Liver (tissue), 9 donors: Measurements from ENCODE around the gene PRKCD. TPM values are rescaled to one million over a fixed set of nuclear protein-coding genes. Genes with fewer than 3 reads are reported as not detected.

Experiments
- DNase-seq: peaks from one replicate; pipeline ENCODE4 v3.0.0-alpha.2; 2017; ENCODE audit warnings: low spot score
- H3K27ac ChIP-seq, 2 donors: one replicate each; pipeline ENCODE4 v1.7.0; 2013; ENCODE audit warnings: inconsistent platforms in 2 of 2, low read length in 2 of 2, control low read depth in 1 of 2, low read depth in 1 of 2, mild to moderate bottlenecking in 1 of 2
- H3K27me3 ChIP-seq, 4 donors: one replicate each; pipeline versions ENCODE4 v1.6.1 to v1.7.0; 2013; ENCODE audit warnings: low read length in 3 of 4, inconsistent platforms in 1 of 4, mild to moderate bottlenecking in 1 of 4, moderate library complexity in 1 of 4; ENCODE audit not compliant: control insufficient read depth in 4 of 4, insufficient read depth in 4 of 4
- H3K36me3 ChIP-seq, 4 donors: one replicate each; pipeline versions ENCODE4 v1.6.1 to v1.7.0; 2013; ENCODE audit warnings: low read length in 3 of 4, mild to moderate bottlenecking in 3 of 4, low read depth in 1 of 4, moderate library complexity in 1 of 4; ENCODE audit not compliant: control insufficient read depth in 4 of 4, insufficient read depth in 3 of 4
- H3K4me1 ChIP-seq, 4 donors: one replicate each; pipeline versions ENCODE4 v1.6.1 to v1.7.0; 2013; ENCODE audit warnings: low read length in 3 of 4, mild to moderate bottlenecking in 3 of 4, moderate library complexity in 1 of 4; ENCODE audit not compliant: control insufficient read depth in 4 of 4, insufficient read depth in 4 of 4
- H3K4me3 ChIP-seq, 3 donors: one replicate each; pipeline versions ENCODE4 v1.6.1 to v1.7.0; 2013; ENCODE audit warnings: low read length in 3 of 3, control low read depth in 1 of 3, low read depth in 1 of 3, mild to moderate bottlenecking in 1 of 3
- H3K9ac ChIP-seq, 2 donors: one replicate each; pipeline ENCODE4 v1.7.0; 2013; ENCODE audit warnings: low read length in 2 of 2, mild to moderate bottlenecking in 2 of 2, moderate library complexity in 2 of 2, control low read depth in 1 of 2, low read depth in 1 of 2
- H3K9me3 ChIP-seq, 4 donors: one replicate each; pipeline versions ENCODE4 v1.6.1 to v1.7.0; 2013; ENCODE audit warnings: low read length in 3 of 4; ENCODE audit not compliant: control insufficient read depth in 4 of 4
- EGR1 ChIP-seq, 2 donors: IDR thresholded peaks; 2 replicates each; pipeline ENCODE4 v1.6.1; 2016 to 2018; ENCODE audit warnings: antibody characterized with exemption in 2 of 2, low read depth in 2 of 2
- FOXA1 ChIP-seq: IDR thresholded peaks from 2 replicates; pipeline ENCODE4 v1.6.1; 2016; ENCODE audit warnings: antibody characterized with exemption
- FOXA2 ChIP-seq: IDR thresholded peaks from 2 replicates; pipeline ENCODE4 v1.6.1; 2016; ENCODE audit warnings: antibody characterized with exemption
- GABPA ChIP-seq, 2 donors: IDR thresholded peaks in 1 of 2; conservative IDR thresholded peaks in 1 of 2; 2 replicates each; pipeline ENCODE4 v1.6.1; 2016; ENCODE audit warnings: antibody characterized with exemption in 2 of 2, mild to moderate bottlenecking in 1 of 2, moderate library complexity in 1 of 2
- HNF4G ChIP-seq: IDR thresholded peaks from 2 replicates; pipeline ENCODE4 v1.6.1; 2016; ENCODE audit warnings: antibody characterized with exemption
- JUND ChIP-seq, 2 donors: IDR thresholded peaks; 2 replicates each; pipeline ENCODE4 v1.6.1; 2016; ENCODE audit warnings: antibody characterized with exemption in 2 of 2
- NR2F2 ChIP-seq: IDR thresholded peaks from 2 replicates; pipeline ENCODE4 v1.6.1; 2016; ENCODE audit warnings: antibody characterized with exemption
- RAD21 ChIP-seq, 2 donors: IDR thresholded peaks; 2 replicates each; pipeline ENCODE4 v1.6.1; 2016; ENCODE audit warnings: antibody characterized with exemption in 2 of 2, mild to moderate bottlenecking in 2 of 2
- RXRA ChIP-seq, 2 donors: IDR thresholded peaks; 2 replicates each; pipeline ENCODE4 v1.6.1; 2017 to 2018; ENCODE audit warnings: antibody characterized with exemption in 2 of 2, mild to moderate bottlenecking in 1 of 2
- SP1 ChIP-seq: IDR thresholded peaks from 2 replicates; pipeline ENCODE4 v1.6.1; 2018; ENCODE audit warnings: antibody characterized with exemption, mild to moderate bottlenecking
- TAF1 ChIP-seq: conservative IDR thresholded peaks from 2 replicates; pipeline ENCODE4 v1.6.1; 2016; ENCODE audit warnings: antibody characterized with exemption, mild to moderate bottlenecking
- YY1 ChIP-seq: IDR thresholded peaks from 2 replicates; pipeline ENCODE4 v1.6.1; 2016; ENCODE audit warnings: antibody characterized with exemption, mild to moderate bottlenecking
- WGBS: extraction: QIAGEN DNeasy Blood & Tissue Kit; methylation state at CpG from one replicate; pipeline ENCODE4 v1.1.7; 2013; 5-methylcytosine and 5-hydroxymethylcytosine counted together
- polyA plus RNA-seq, 2 donors: library from polyadenylated mRNA; stranded (reverse) in 1 of 2; unstranded in 1 of 2; fragments of 200-250 nt in 1 of 2; fragments of >200 nt in 1 of 2; fragmentation: Nextera tagmentation in 1 of 2; extraction: Ambion mirVana in 1 of 2; gene quantifications; one replicate each; pipeline versions ENCODE4 v1.2.1 to v1.2.3, GENCODE V29; 2013 to 2015
- total RNA-seq, 2 donors: library from RNA; depleted of rRNA; stranded (reverse); fragments of >200 nt; gene quantifications; one replicate each; pipeline ENCODE4 v1.2.3, GENCODE V29; 2014
- TF ChIP-seq, protein P1 (sequence below): IDR thresholded peaks from 2 replicates; pipeline ENCODE4 v1.6.1; 2016; ENCODE audit warnings: antibody characterized with exemption, mild to moderate bottlenecking
- TF ChIP-seq, protein P2 (sequence below): fragments of 150-350 bp; IDR thresholded peaks from 2 replicates; pipeline ENCODE4 v1.5.1; 2017; ENCODE audit warnings: improper control_type of control experiment, low read depth, low read length; ENCODE audit not compliant: missing input control
- TF ChIP-seq, protein P3 (sequence below): IDR thresholded peaks from 2 replicates; pipeline ENCODE4 v1.6.1; 2016; ENCODE audit warnings: antibody characterized with exemption
- TF ChIP-seq, protein P4 (sequence below): IDR thresholded peaks from 2 replicates; pipeline ENCODE4 v1.6.1; 2016; ENCODE audit warnings: antibody characterized with exemption
- TF ChIP-seq, protein P5 (sequence below): IDR thresholded peaks from 2 replicates; pipeline ENCODE4 v1.6.1; 2016; ENCODE audit warnings: antibody characterized with exemption
- donor health status: healthy.
- donor health status: healthy.
- donor health status: healthy.
- donor health status: healthy.
- donor health status: healthy.

The PRKCD gene
- total and polyA plus RNA-seq, 4 donors, result 3.1 to 7.3 (median 3.4) TPM

DNA sequence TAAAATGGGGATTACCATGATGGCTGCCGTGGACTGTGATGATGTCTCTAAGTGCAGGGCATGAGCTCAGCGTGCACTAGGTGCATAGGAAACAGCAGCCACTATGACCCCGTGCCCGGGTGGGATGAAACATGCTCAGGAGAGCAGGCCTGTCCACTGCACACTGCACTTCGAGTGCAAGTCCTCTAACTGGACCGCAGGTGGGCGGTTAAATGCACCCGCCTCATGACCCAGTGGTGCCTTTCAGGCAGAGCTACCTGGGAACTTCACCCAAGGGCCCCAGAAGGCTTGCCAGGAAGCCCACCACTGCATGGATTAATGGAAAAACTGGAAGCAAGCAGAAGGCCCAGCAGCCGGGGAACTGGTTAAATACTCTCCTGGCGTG, 34.0 kb downstream of the PRKCD start:
- Histone ChIP-seq H3K4me1 (peaks cover 0 to 4% (median 1%) of the 10 kb centered on the region in 4 donors), H3K27me3 (no peaks in the 10 kb centered on the region), H3K4me3 (no peak overlapping the region), H3K9me3 (no peaks in the 10 kb centered on the region), H3K9ac (no peak overlapping the region), H3K36me3 (peaks cover 0 to 3% (median 1%) of the 10 kb centered on the region in 4 donors), H3K27ac (no peak overlapping the region)
- no peak for DNase-seq
- no peak for TF ChIP-seq TAF1
- TF ChIP-seq, protein P1, sequence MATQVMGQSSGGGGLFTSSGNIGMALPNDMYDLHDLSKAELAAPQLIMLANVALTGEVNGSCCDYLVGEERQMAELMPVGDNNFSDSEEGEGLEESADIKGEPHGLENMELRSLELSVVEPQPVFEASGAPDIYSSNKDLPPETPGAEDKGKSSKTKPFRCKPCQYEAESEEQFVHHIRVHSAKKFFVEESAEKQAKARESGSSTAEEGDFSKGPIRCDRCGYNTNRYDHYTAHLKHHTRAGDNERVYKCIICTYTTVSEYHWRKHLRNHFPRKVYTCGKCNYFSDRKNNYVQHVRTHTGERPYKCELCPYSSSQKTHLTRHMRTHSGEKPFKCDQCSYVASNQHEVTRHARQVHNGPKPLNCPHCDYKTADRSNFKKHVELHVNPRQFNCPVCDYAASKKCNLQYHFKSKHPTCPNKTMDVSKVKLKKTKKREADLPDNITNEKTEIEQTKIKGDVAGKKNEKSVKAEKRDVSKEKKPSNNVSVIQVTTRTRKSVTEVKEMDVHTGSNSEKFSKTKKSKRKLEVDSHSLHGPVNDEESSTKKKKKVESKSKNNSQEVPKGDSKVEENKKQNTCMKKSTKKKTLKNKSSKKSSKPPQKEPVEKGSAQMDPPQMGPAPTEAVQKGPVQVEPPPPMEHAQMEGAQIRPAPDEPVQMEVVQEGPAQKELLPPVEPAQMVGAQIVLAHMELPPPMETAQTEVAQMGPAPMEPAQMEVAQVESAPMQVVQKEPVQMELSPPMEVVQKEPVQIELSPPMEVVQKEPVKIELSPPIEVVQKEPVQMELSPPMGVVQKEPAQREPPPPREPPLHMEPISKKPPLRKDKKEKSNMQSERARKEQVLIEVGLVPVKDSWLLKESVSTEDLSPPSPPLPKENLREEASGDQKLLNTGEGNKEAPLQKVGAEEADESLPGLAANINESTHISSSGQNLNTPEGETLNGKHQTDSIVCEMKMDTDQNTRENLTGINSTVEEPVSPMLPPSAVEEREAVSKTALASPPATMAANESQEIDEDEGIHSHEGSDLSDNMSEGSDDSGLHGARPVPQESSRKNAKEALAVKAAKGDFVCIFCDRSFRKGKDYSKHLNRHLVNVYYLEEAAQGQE, result no peak
- TF ChIP-seq, protein P2, sequence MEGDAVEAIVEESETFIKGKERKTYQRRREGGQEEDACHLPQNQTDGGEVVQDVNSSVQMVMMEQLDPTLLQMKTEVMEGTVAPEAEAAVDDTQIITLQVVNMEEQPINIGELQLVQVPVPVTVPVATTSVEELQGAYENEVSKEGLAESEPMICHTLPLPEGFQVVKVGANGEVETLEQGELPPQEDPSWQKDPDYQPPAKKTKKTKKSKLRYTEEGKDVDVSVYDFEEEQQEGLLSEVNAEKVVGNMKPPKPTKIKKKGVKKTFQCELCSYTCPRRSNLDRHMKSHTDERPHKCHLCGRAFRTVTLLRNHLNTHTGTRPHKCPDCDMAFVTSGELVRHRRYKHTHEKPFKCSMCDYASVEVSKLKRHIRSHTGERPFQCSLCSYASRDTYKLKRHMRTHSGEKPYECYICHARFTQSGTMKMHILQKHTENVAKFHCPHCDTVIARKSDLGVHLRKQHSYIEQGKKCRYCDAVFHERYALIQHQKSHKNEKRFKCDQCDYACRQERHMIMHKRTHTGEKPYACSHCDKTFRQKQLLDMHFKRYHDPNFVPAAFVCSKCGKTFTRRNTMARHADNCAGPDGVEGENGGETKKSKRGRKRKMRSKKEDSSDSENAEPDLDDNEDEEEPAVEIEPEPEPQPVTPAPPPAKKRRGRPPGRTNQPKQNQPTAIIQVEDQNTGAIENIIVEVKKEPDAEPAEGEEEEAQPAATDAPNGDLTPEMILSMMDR, result no peak
- no peak for TF ChIP-seq EGR1 (IDR thresholded peaks at IDR 0.05; ENCODE audit: low read depth in 2 of 2)
- TF ChIP-seq, protein P3, sequence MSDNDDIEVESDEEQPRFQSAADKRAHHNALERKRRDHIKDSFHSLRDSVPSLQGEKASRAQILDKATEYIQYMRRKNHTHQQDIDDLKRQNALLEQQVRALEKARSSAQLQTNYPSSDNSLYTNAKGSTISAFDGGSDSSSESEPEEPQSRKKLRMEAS, result no peak
- TF ChIP-seq, protein P4, sequence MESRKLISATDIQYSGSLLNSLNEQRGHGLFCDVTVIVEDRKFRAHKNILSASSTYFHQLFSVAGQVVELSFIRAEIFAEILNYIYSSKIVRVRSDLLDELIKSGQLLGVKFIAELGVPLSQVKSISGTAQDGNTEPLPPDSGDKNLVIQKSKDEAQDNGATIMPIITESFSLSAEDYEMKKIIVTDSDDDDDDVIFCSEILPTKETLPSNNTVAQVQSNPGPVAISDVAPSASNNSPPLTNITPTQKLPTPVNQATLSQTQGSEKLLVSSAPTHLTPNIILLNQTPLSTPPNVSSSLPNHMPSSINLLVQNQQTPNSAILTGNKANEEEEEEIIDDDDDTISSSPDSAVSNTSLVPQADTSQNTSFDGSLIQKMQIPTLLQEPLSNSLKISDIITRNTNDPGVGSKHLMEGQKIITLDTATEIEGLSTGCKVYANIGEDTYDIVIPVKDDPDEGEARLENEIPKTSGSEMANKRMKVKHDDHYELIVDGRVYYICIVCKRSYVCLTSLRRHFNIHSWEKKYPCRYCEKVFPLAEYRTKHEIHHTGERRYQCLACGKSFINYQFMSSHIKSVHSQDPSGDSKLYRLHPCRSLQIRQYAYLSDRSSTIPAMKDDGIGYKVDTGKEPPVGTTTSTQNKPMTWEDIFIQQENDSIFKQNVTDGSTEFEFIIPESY, result no peak
- no peak for TF ChIP-seq YY1
- TF ChIP-seq RXRA (IDR thresholded peaks at IDR 0.05), result no peak
- no peak for TF ChIP-seq FOXA1
- no peak for TF ChIP-seq JUND (IDR thresholded peaks at IDR 0.05)
- TF ChIP-seq GABPA (IDR thresholded peaks at IDR 0.05 in 1 of 2, conservative IDR thresholded peaks at IDR 0.05 in 1 of 2), result no peak
- TF ChIP-seq RAD21 (IDR thresholded peaks at IDR 0.05), result no peak
- TF ChIP-seq FOXA2, result no peak
- TF ChIP-seq HNF4G, result no peak
- TF ChIP-seq, protein P5, sequence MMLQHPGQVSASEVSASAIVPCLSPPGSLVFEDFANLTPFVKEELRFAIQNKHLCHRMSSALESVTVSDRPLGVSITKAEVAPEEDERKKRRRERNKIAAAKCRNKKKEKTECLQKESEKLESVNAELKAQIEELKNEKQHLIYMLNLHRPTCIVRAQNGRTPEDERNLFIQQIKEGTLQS, result no peak
- no peak for TF ChIP-seq SP1
- no peak for TF ChIP-seq NR2F2
- WGBS, result 86% methylated on average over 10 of the region's 10 CpGs
